Urinary bladder (tissue), 4 donors: ENCODE results near the gene CLDN11. TPM values are rescaled to one million over a fixed set of nuclear protein-coding genes. Genes with fewer than 3 reads are reported as not detected.

Experiments used
- DNase-seq: peaks from one replicate; pipeline ENCODE4 v3.0.0-alpha.2; 2015; ENCODE audit errors: extremely low spot score
- H3K27ac ChIP-seq: one replicate; pipeline ENCODE4 v1.5.1; 2013; ENCODE audit warnings: low read depth, mild to moderate bottlenecking, moderate library complexity
- H3K36me3 ChIP-seq: one replicate; pipeline ENCODE4 v1.6.1; 2013; ENCODE audit warnings: mild to moderate bottlenecking, moderate library complexity; ENCODE audit not compliant: insufficient read depth
- H3K4me1 ChIP-seq: one replicate; pipeline ENCODE4 v1.6.1; 2013; ENCODE audit warnings: mild to moderate bottlenecking, moderate library complexity; ENCODE audit not compliant: insufficient read depth
- H3K4me3 ChIP-seq: one replicate; pipeline ENCODE4 v1.5.1; 2013; ENCODE audit warnings: low read depth, low read length
- WGBS: extraction: QIAGEN DNeasy Blood & Tissue Kit; methylation state at CpG from one replicate; pipeline ENCODE4 v1.1.7; 2013; 5-methylcytosine and 5-hydroxymethylcytosine counted together
- polyA plus RNA-seq: library from polyadenylated mRNA; stranded (reverse); fragments of 200-250 nt; gene quantifications from one replicate; pipeline ENCODE4 v1.2.3, GENCODE V29; 2013
- total RNA-seq: library from RNA; depleted of rRNA; stranded (reverse); fragments of >200 nt; gene quantifications from one replicate; pipeline ENCODE4 v1.2.3, GENCODE V29; 2014
- donor health status: healthy with polysubstance abuse.
- donor health status: healthy.

CLDN11 gene
- total and polyA plus RNA-seq, 2 donors: 24.6 to 28.1 TPM

GRCh38 chr3:170437176-170437575 is 18.5 kb downstream of the CLDN11 start:
- Histone ChIP-seq H3K4me3 (no peak overlapping the region), H3K27ac (no peak overlapping the region), H3K36me3 (no peaks in the 10 kb centered on the region), H3K4me1 (no peaks in the 10 kb centered on the region)
- 71% methylated on average over 4 of the region's 4 CpGs for WGBS
- no peak for DNase-seq

- no peak for DNase-seq
- H3K4me1 ChIP-seq: no peaks in the 10 kb centered on the region
- WGBS: 78% methylated on average over 10 of the region's 10 CpGs
- no peak overlapping the region for H3K27ac ChIP-seq
- H3K4me3 ChIP-seq: no peak overlapping the region
- no peaks in the 10 kb centered on the region for H3K36me3 ChIP-seq
These were observed 19.2 kb downstream of the CLDN11 start for GRCh38 chr3:170437696-170438407.

GRCh38 chr3:170438836-170439235 is 20.2 kb downstream of the CLDN11 start:
- no peaks in the 10 kb centered on the region for H3K4me1 ChIP-seq
- DNase-seq: no peak
- no peak overlapping the region for H3K4me3 ChIP-seq
- no peak overlapping the region for H3K27ac ChIP-seq
- no peaks in the 10 kb centered on the region for H3K36me3 ChIP-seq
- 90% methylated on average over 1 of the region's 1 CpG for WGBS

- DNase-seq: no peak
- 98% methylated on average over 2 of the region's 2 CpGs for WGBS
- no peaks in the 10 kb centered on the region for H3K36me3 ChIP-seq
- H3K27ac ChIP-seq: no peak overlapping the region
- H3K4me3 ChIP-seq: no peak overlapping the region
- H3K4me1 ChIP-seq: no peaks in the 10 kb centered on the region
These were observed 21.7 kb downstream of the CLDN11 start for GRCh38 chr3:170440344-170440743.

GRCh38 chr3:170441412-170441811 is 22.7 kb downstream of the CLDN11 start:
- H3K36me3 ChIP-seq: no peaks in the 10 kb centered on the region
- no peaks in the 10 kb centered on the region for H3K4me1 ChIP-seq
- H3K4me3 ChIP-seq: no peak overlapping the region
- DNase-seq: no peak
- no peak overlapping the region for H3K27ac ChIP-seq
- WGBS: 97% methylated on average over 4 of the region's 4 CpGs

- H3K4me1 ChIP-seq: no peaks in the 10 kb centered on the region
- H3K4me3 ChIP-seq: no peak overlapping the region
These were observed 24.3 kb downstream of the CLDN11 start for GRCh38 chr3:170442947-170443346.

GRCh38 chr3:170443457-170443856 is 24.8 kb downstream of the CLDN11 start:
- no peaks in the 10 kb centered on the region for H3K36me3 ChIP-seq
- no peak for DNase-seq
- H3K4me3 ChIP-seq: no peak overlapping the region
- H3K4me1 ChIP-seq: no peaks in the 10 kb centered on the region
- H3K27ac ChIP-seq: no peak overlapping the region

More at GRCh38 chr3:170442947-170443346, 24.3 kb downstream of the CLDN11 start:
- Histone ChIP-seq H3K27ac (no peak overlapping the region), H3K36me3 (no peaks in the 10 kb centered on the region)
- DNase-seq: no peak

- Histone ChIP-seq H3K4me1 (no peaks in the 10 kb centered on the region), H3K27ac (no peak overlapping the region), H3K4me3 (no peak overlapping the region), H3K36me3 (no peaks in the 10 kb centered on the region)
- WGBS: 49% methylated on average over 3 of the region's 3 CpGs
- no peak for DNase-seq
These were observed 29.9 kb downstream of the CLDN11 start for GRCh38 chr3:170448584-170448983.

- no peak for DNase-seq
- Histone ChIP-seq H3K4me3 (no peak overlapping the region), H3K27ac (no peak overlapping the region), H3K36me3 (no peaks in the 10 kb centered on the region), H3K4me1 (no peaks in the 10 kb centered on the region)
- 63% methylated on average over 2 of the region's 2 CpGs for WGBS
These were observed 31.4 kb downstream of the CLDN11 start for GRCh38 chr3:170450039-170450438.

- no peak overlapping the region for H3K4me3 ChIP-seq
- no peak overlapping the region for H3K27ac ChIP-seq
- H3K36me3 ChIP-seq: no peaks in the 10 kb centered on the region
- no peaks in the 10 kb centered on the region for H3K4me1 ChIP-seq
- 67% methylated on average over 6 of the region's 6 CpGs for WGBS
- DNase-seq: no peak
These were observed 35.8 kb downstream of the CLDN11 start for GRCh38 chr3:170454509-170454908.

- DNase-seq: no peak
- WGBS: 39% methylated on average over 4 of the region's 4 CpGs
- no peak overlapping the region for H3K27ac ChIP-seq
- no peaks in the 10 kb centered on the region for H3K36me3 ChIP-seq
- H3K4me3 ChIP-seq: no peak overlapping the region
- H3K4me1 ChIP-seq: no peaks in the 10 kb centered on the region
These were observed 39.6 kb downstream of the CLDN11 start for GRCh38 chr3:170458285-170458684.

- Histone ChIP-seq H3K4me3 (no peak overlapping the region), H3K4me1 (no peaks in the 10 kb centered on the region), H3K27ac (no peak overlapping the region), H3K36me3 (no peaks in the 10 kb centered on the region)
- no peak for DNase-seq
- WGBS: 84% methylated on average over 4 of the region's 4 CpGs
These were observed 44.3 kb downstream of the CLDN11 start for GRCh38 chr3:170463011-170463410.

GRCh38 chr3:170465955-170466354 is 47.3 kb downstream of the CLDN11 start:
- Histone ChIP-seq H3K27ac (no peak overlapping the region), H3K4me1 (no peaks in the 10 kb centered on the region), H3K36me3 (no peaks in the 10 kb centered on the region), H3K4me3 (no peak overlapping the region)
- DNase-seq: no peak
- WGBS: 65% methylated on average over 3 of the region's 3 CpGs

GRCh38 chr3:170467007-170467406 is 48.3 kb downstream of the CLDN11 start:
- no peak overlapping the region for H3K27ac ChIP-seq
- H3K4me1 ChIP-seq: no peaks in the 10 kb centered on the region
- H3K4me3 ChIP-seq: no peak overlapping the region
- DNase-seq: no peak
- no peaks in the 10 kb centered on the region for H3K36me3 ChIP-seq
- 75% methylated on average over 14 of the region's 14 CpGs for WGBS
